NCI-H446 treated with DMSO at 0.1 percent for 48 hours (cell line): Measurements from ENCODE around the gene PCDH18.

Experiments
- DNase-seq: peaks from one replicate; lab custom pipeline; 2025; lab: John Stamatoyannopoulos, UW

The PCDH18 gene

DNA sequence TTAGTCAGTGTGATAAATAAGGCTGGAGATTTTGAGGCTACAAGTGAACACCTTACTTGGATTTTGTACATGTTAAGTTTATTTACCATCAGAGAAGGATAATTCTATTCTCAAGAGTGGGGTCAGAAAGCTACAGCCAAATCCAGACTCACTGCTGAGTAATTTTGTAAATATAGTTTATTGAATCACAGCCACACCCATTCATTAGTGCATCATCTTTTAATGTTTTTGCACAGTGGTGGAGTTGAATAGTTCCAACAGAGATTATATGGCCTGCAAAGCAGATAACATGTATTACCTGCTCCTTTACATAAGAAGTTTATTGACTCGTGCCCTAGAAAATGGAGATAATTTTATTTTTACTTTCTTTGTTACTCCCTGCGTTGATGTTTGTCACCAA is 60.4 kb downstream of the PCDH18 start:
- DNase-seq, result no peak

DNA sequence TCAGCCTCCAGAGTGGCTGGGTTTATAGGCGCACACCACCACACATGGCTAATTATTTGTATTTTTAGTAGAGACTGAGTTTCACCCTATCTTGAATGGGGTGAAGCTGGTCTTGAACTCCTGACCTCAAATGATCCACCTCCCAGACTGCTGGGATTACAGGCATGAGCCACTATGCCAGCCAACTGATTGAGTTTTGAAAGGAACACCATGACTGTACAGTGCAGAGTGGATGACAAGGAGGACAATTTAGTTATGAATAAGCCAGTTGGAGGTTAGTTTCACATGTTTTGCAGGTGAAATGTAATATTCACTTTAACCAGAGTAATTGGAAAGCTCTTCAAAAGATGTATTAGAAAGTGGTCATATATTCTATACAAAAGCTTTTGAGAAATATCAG is 60.8 kb downstream of the PCDH18 start:
- no peak for DNase-seq

DNA sequence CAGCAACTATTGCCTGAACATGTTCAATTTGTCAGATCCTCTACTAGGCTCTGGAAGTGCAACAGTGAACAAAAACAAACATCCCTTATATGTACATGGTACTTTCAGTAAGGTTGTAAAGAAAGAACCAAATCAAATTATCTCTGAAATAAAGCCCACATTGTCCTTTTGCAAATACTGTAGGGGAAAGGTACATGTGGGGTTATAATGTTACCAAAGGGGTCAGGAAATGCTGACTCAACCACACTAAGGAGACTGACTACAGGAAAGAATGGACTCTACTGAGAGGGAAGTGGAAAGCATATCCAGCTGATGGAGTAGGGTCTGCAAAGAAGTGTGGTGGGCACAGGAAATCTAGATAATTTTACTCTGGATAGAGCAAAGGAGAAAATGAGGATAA is 61.5 kb downstream of the PCDH18 start:
- no peak for DNase-seq
